Stimulated activated CD4-positive, alpha-beta T cell treated with anti-CD3 and anti-CD28 coated beads, Interleukin-4, amount 100 ng/mL, for 4 hours (primary cell): ENCODE data around the gene HERC4.
"Not testable (repeated sequence)": the region's sequence is repeated elsewhere in the genome, so short reads cannot be mapped to it uniquely, and the experiment has no call there.

Experiments
- DNase-seq, 2 experiments: peaks; one replicate each; pipeline ENCODE4 v3.0.0-alpha.2; 2020

The HERC4 gene

DNA sequence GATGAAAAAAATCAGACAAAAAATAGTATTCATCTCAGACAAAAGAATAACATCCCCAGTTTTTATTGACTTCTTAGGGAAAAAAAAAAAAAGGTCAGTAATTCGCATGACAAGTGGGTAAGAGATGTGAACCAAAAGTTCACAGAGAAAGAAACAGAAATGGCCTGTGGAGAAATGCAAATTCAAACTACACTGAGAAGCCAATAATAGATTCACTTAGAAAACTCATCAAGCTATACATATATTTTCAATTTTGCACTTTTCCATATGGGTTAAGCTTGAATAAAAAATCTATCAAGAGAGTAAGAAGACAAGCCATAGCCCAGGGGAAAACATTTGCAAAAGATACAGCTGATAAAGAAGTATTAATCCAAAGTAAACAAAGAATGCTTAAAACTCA is 28.0 kb downstream of the HERC4 start:
- DNase-seq = no peak

DNA sequence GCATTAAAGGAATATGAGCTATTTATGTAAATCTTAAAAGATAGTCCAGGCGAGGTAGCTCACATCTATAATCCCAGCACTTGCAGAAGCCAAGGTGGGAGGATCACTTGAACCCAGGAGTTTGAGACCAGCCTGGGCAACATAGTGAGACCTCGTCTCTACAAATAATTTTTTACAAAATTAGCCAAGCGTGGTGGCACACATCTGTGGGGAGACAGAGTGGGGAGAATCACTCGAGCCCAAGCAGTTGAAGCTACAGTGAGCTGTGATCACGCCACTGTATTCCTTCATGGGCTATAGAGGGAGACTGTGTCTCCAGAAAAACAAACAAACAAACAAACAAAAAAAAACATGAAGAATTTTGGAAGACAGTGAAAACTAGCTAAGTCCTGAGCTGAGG is 28.4 kb downstream of the HERC4 start:
- no peak for DNase-seq

DNA sequence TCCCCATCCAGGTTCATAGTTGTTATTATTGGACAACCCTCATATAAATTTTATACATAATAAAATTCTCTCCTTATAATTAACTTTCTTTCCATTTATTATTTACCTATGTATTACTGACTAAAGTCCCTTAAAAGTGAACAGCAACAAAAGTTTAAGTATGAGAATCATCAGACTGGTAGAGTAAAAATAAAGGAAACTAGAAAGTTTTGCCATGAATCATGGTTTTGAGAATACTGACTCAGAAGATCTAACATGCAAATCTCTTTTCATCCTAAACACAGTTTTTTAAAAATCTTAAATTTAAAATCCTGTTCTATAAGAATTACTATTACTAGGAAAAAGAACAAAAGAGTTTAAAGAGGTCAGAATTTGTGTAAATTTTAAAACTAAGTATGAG is 32.1 kb downstream of the HERC4 start:
- DNase-seq = no peak

DNA sequence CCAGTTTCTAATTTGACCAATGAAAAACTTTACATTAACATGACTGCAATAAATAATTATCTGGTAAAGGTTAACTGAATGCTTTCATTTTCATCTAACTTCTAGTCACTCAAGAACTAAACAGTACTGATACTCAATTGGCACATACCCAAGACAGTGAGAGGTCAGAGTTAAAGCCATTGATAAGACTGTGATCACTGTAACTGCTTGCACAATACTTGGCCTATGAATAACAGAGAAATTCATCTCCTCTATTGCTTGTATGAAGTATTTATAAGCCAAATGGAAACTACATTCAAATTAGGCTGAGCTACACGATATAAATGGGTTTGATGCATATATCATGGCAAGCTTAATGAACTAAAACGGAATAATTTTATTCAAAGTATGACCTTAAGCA is 43.0 kb downstream of the HERC4 start:
- no peak for DNase-seq

DNA sequence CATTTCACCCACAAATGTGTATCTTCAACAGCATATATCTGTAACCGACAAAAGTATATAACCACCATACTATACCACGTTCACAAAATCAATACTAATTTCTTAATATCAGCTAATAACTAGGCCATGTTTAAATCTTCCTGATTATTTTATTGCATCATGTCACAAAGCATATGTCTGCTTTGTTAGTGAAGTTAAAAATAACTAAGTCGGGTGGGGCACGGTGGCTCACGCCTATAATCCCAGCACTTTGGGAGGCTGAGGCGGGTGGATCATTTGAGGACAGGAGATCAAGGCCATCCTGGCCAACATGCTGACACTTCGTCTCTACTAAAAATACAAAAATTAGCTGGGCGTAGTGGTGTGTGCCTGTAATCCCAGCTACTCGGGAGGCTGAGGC is 47.7 kb downstream of the HERC4 start:
- DNase-seq = no peak

DNA sequence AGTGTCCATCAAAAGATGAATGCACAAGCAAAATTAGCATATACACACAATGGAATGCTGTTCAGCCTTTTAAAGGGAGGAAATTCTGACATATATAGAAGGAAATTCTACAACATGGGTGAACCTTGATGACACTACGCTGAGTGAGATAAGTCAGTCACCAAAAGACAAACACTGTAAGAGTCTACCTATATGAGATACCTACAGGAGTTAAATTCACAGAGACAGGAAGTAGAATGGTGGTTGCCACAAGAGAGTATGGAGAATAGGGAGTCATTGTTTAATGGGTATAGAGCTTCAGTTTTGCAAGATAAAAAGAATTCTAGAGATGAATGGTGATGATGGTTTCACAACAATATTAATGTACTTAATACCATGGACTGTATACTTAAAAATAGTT is 51.8 kb downstream of the HERC4 start:
- no peak for DNase-seq

DNA sequence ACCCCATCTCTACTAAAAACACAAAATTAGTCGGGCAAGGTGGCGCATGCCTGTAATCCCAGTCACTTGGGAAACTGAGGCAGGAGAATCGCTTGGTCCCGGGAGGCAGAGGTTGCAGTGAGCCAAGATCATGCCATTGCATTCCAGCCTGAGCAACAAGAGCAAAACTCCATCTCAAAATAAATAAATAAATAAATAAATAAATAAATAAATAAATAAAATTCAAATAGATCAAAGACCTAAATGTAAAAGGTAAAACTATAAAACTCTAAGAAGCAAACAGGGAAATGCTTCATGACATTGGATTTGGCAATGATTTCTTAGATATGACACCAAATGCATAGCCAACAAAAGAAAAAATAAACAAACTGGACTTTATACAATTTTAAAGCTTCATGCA is 52.8 kb downstream of the HERC4 start:
- DNase-seq = not testable (repeated sequence)

DNA sequence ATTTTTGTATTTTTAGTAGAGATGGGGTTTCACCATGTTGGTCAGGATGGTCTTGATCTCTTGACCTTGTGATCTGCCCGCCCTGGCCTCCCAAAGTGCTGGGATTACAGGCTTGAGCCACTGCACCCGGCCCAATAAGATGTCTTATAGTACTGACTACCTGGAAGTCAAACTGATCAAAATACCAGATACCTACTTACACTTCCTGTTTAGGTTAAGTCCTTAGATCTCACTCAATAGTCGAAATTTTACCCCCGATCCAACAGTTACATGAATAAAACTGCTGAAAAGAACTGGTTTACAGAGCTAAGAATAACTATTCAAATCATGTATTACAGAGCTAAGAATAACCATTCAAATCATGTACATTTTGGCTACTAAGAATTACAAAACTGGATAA is 58.6 kb downstream of the HERC4 start:
- DNase-seq = not testable (repeated sequence)

DNA sequence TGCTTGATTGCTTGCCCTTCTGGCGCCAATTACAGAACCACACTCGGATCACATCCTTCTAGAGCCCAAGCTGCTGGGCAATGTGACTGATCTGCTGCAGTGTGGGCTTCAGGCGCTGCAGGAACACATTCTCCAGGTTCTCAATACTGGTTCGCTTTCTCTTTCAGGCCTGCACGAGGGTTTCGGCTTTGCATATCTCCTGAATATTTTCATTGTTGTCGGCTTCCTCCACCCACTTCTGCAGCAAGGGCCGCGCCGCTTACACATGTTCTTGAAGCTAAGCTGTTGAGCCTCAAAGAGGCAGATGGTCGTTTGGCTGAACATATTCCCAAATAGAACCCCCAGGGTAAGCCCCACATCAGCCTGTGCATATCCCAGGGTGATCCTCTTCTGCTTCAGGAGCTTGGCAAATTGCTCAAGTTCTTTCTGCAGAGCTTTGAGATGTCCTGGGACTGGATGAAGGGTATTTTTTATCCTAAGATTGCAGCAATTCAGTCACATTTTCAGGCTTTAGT is 64.6 kb downstream of the HERC4 start:
- DNase-seq = no peak

DNA sequence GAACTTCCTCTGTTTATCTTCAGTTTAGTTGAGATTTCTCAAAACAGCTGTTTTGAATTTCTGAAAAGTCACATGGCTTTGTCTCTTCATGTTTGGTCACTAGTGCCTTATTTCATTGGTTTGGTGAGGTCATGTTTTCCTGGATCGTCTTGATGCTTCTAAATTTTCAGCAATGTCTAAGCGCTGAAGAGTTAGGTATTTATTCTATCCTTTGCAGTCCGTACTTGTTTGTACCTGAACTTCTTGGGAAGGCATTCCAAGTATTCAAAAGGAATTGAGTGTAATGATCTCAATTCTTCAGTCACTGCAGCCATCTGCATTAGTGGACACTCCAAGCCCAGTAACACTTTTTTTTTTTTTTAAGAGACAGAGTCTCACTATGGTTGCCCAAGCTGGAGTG is 67.7 kb downstream of the HERC4 start:
- no peak for DNase-seq

DNA sequence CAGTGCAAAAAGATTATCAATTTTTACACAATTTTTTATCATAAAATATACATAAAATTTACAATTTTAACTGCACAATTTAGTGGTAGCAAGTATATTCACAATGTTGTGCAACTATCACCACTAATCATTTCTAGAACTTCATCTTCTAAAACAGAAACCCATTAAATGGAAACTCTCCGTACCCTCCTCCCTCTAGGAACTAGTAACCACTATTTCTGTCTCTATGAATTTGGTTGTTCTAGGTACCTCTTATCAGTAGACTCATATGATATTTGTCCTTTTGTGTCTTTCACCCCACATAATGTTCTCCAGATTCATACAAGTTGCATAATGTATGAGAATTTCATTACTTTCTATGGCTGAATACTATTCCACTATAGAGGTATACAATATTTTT is 73.5 kb downstream of the HERC4 start:
- no peak for DNase-seq

DNA sequence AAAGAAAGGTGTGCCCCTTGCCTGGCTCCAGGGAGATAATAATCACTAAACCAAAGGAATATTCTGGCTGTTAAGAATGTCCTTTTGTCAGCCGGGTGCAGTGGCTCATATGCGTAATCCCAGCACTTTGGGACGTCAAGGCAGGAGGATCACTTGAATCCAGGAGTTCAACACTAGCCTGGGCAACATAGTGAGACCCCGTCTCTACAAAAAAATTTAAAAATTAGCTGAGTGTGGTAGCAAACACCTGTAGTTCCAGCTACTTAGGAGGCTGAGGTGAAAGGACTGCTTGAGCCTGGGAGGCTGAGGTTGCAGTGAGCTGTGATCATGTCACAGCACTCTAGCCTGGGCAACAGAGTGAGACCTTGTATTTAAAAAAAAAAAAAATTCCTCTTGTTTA is 74.1 kb downstream of the HERC4 start:
- DNase-seq = no peak

DNA sequence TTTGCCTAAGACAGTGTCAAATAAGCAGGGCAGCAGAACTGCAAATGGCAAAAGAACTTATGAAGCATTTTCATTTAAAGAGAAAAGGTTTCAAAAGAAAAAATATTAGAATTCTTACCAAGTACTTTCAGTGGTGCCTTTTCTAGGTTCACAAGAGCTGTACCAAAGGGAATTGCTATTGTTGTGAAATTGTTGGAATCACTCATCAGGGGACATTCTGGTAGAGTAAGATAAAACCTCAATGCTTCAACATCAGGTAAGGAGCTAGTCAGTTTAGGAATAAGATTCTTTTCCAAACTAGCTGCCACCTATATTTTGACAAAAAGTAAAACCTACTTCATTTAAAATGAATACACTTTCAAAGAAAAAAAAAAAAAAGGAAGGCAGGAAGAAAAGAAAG is 85.0 kb downstream of the HERC4 start:
- no peak for DNase-seq

DNA sequence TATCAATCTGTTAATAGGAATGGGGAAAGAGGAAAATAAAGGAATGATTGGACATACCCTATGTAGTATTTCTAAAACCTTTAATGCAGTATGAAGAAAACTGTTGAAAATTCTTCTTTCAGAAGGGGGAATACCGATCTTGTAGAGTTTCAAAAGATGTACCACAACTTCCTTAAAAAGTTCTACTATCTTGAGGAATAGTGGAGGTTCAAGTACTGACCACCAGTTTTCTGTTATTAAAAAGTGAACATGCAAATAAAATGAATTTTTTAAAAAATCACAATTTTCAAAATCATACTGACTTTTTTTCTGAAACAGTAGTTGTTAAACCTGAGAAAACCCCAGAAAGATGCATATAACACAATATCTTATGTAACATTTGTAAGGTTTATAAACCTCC is 86.5 kb downstream of the HERC4 start:
- no peak for DNase-seq

DNA sequence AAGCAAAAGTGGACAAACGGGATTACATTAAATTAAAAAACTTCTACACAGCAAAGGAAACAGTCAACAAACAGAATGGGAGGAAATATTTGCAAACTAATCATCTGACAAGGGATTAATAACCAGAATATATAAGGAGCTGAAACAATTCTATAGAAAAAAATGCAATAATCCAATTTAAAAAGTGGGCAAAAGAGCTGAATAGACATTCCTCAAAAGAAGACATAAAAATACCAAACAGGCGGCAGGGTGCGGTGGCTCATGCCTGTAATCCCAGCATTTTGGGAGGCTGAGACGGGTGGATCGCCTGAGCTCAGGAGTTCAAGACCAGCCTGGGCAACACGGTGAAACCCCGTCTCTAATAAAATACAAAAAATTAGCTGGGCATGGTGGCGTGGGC is 92.5 kb downstream of the HERC4 start:
- not testable (repeated sequence) for DNase-seq

DNA sequence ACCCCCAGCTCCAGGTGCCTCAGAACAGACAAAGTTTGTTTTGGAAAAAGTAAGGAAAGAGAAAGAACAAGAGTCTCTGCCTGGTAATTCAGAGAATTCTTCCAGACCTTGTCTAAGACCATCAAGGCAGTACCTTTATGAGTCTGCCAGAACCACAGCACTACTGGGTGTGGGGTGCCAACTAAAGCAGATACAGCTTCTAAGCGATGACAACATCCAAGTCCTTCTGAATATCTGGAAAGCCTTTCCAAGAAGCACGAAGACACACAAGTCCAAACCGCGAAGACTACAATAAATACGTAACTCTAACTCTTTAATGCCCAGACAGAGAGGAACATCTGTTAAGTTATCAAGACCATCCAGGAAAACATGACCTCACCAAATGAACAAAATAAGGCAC is 96.3 kb downstream of the HERC4 start:
- DNase-seq = no peak

DNA sequence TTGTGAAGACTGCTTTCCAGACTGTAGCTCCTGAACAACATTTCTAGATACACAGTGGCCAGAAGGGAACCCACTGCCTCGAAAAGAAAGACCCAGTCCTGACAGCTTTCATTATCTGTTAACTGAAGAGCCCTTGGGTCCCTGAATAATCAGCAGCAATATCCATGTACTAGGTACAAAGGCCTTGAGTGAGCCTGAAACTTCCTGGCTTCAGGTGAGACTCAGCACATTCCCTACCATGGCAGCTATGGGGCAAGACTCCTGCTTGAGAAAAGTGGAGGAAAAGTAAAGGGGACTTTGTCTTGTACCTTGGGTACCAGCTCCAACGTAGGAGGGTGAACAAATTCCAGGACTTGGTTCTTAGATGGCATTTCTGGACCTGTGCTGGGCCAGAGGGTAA is 97.8 kb downstream of the HERC4 start:
- no peak for DNase-seq

DNA sequence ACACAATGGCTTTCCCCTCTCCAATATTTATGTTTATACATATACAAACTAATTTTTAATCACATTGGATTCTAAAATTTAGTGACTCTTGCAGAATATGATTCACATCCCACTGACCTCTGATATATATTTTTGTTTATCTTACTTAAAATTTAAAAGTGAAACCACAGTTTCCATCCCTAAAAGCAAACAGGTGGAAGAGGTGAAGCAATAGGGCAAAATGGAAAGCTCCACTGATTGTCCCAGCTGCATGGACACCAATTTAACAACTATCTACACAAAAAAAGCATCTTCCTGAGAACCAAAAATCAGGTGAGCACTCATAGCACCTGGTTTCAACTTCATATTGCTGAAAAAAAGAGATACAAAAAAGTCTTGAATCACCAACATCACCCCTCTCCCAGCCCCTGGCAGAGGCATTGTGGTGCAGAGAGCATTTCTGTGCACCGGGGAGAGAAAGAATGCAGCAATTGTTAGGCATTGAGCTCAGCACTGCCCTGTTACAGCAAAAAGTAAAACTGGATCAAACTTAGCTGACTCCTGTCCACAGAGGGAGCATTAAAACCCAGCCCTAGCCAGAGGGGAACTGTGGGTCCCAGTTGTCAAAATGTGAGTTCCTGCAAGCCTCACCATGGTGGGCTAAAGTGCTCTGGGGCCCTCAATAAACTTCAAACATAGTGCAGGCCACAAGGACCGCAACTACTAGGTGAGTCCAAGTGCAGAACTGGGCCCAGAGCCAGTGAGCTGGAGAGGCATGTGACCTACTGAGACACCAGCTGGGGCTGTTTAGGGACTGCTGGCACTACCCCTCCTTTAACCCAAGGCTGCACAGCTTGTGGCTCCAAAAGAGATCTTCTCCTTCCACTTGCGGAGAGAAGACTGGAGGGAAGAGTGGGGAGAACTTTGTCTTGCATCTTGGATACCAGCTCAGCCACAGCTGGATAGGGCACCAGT is 98.5 kb downstream of the HERC4 start:
- no peak for DNase-seq

DNA sequence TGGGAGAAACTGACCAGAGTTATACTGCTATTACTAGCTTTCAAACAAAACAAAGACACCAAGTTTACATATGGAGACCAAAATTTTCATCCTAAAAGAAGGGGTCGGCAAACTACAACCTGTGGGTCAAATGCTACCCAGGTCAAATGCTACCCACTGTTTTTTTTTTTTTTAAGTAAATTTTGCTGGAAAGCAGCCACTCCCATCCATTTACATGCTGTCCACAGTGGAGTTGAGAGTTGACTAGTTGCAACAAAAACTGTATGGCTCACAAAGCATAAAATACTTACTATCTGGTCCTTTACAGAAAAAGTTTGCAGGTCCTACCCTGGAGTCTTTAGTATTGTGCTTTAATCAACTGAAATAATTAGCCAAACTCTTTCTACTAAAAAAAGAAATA is 99.2 kb downstream of the HERC4 start:
- no peak for DNase-seq

DNA sequence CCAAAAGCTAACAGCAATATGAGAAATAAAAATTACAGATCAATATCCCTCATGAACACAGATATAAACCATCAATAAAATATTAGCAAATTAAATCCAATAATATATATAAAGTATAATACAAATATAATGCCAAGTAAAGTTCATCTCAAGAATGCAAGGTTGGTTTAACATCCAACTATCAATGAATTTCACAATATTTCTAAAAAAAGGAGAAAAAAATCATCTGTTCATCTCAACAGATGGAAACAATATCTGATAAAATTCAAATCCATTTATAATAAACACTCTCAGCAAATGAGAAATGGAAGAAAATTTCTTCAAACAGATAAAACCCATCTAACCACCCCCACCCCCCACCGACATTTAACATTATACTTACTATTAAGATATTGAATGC is 103.8 kb downstream of the HERC4 start:
- DNase-seq = no peak

DNA sequence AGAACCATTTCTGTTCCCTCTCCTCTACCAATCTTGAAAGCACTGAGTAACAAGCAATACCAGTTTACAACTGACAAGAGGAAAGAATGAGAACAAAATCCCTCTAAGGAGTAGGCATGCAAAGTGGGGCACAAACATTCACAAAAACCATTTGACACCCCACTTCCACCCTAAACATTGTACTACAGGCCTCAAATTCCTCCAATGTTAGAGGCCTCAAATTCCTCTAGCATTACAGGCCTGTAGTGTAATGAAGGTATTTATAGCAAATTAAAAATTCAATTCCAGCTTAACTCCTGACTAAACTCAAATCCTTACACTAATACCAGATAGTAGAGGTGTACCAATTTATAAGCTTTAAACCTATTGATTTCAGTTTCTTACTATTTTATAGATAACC is 105.2 kb downstream of the HERC4 start:
- no peak for DNase-seq

DNA sequence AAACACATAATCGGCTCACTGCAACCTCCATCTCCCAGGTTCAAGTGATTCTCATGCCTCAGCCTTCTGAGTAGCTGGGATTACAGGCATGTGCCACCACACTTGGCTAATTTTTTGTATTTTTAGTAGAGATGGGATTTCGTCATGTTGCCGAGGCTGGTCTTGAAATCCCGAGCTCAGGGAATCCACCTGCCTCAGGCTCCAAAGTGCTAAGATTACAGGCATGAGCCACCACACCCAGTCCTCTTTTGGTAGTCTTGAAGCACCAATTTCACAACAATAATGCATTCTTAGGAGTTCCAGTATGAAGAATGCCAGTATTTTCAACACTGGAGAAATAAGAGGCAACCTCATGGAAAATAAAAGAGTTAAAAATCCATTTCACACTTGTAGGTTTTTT is 109.0 kb downstream of the HERC4 start:
- not testable (repeated sequence) for DNase-seq

DNA sequence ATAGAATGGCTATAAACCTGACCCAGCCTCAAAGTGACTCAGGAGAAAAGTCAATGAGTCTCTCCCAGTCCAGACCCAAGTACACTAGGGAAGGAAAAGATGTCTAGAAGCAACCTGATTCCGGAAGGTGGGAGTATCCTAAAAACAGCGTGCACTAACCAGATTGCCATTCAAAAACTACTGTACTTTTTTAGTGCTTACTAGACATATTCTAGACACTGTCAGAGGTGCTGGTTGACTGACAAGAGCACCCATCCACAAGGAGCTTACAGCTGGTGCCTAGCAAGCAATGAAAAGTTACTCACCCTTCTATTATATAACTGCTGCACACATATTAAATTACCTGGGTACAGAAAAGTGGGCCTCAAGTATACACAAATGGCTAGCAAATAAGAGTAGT is 109.6 kb downstream of the HERC4 start:
- no peak for DNase-seq

DNA sequence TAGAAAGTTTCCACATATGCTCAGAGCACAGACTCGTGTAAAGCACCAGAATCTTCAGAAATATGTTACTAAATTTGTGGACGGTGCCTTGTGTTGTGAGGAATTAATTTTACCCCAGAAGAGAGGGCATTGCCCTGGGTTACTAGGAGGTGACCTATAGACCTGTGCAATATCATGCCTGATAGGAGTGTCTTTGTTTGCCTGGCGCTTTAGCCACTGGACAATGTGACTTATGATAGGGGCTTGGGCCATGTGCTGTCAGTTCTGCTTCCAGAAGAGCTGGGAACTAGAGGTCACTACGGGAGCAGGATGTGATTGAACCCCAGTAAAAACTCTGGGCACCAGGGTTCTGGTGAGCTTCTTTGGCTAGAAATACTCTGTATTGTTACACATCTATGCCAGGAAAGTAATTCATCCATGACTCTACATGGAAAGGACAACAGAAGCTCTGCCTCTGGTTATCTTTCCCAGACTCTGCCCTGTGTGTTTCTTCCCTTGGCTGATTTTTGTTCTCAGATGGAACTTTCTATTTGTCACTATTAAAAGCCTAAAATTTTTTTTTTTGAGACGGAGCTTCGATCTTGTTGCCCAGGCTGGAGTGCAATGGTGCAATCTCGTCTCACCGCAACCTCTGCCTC is 115.1 kb downstream of the HERC4 start:
- no peak for DNase-seq
